ENCODE measurements around the gene OR2G6.
"Not testable (repeated sequence)": the region's sequence is repeated elsewhere in the genome, so short reads cannot be mapped to it uniquely, and the experiment has no call there.

DNA sequence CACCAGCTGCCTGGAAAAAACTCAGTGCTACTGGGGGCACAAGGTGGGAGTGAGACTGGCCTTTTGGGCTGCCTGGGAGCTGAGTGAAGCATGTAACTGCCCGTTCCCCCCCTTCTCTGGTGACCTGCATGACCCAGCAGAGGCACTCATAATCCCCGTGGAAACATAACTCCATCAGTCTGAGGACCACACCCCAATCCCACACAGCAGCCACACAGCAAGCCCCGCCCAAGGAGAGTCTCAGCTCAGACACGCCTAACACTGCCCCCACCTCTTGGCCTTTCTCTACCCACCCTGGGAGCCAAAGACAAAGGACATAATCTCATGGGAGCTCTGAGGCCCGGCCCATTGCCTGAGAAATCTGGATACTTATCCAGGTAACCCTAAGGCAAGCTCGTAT is 43.2 kb downstream of the OR2G6 start:
- TF ChIP-seq POLR2AphosphoS5 (IDR thresholded peaks at IDR 0.05; ENCODE audit: insufficient read depth in 1 of 2, low read depth in 1 of 2); CTCF (IDR thresholded peaks at IDR 0.05): not testable (repeated sequence)
